Measurements from ENCODE around the gene CXCL17. TPM values are rescaled to one million over a fixed set of nuclear protein-coding genes. Genes with fewer than 3 reads are reported as not detected.

The CXCL17 gene
- polyA plus RNA-seq, 1 experiment, result not detected

DNA sequence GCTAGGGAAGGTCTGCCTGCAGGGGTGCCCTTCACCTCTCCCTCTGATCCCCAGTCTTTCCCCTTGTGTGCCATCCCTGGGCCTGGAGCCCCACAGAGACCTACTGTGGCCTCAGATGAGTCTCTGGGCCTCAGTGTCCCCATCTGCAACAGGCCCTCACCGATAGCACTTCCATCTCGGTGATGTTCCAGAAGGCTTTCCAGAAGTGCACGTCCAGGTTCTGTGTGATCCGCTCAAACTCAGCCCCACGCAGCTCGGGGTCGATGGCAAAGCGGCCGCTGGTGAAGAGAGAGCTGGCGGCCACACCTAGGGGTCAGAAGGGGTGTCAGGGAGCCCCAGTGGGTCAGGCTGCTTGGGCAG lies 35.0 kb downstream of the CXCL17 start:
- H3K4me3 ChIP-seq (ENCODE audit: low read depth, low read length), result no peak overlapping the region
- CTCF ChIA-PET, result interaction anchor here (1.4 kb wide), 1 partner anchor 12 kb away, joined by 5 read pairs; no protein-coding TSS in a partner anchor
- POLR2A ChIA-PET, result no interaction called here
- H3K27ac ChIP-seq (ENCODE audit: low read depth, low read length), result no peak overlapping the region
- TF ChIP-seq, protein P1, sequence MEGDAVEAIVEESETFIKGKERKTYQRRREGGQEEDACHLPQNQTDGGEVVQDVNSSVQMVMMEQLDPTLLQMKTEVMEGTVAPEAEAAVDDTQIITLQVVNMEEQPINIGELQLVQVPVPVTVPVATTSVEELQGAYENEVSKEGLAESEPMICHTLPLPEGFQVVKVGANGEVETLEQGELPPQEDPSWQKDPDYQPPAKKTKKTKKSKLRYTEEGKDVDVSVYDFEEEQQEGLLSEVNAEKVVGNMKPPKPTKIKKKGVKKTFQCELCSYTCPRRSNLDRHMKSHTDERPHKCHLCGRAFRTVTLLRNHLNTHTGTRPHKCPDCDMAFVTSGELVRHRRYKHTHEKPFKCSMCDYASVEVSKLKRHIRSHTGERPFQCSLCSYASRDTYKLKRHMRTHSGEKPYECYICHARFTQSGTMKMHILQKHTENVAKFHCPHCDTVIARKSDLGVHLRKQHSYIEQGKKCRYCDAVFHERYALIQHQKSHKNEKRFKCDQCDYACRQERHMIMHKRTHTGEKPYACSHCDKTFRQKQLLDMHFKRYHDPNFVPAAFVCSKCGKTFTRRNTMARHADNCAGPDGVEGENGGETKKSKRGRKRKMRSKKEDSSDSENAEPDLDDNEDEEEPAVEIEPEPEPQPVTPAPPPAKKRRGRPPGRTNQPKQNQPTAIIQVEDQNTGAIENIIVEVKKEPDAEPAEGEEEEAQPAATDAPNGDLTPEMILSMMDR (IDR thresholded peaks at IDR 0.05; ENCODE audit: low read depth, low read length), result no peak
- H3K27me3 ChIP-seq (ENCODE audit: control insufficient read depth, insufficient read depth, low read length), result no peaks in the 10 kb centered on the region
- no peaks in the 10 kb centered on the region for H3K9me3 ChIP-seq (ENCODE audit: control insufficient read depth, insufficient read depth, low read length)
- no peak for DNase-seq (ENCODE audit: low read depth, low spot score)

GRCh38 chr19:42407085-42407815 lies 35.5 kb downstream of the CXCL17 start:
- CTCF ChIA-PET, result interaction anchor here (1.0 to 1.4 kb wide), 2 partner anchors 13 to 31 kb away, joined by 3 to 5 read pairs; no protein-coding TSS in a partner anchor
- TF ChIP-seq, protein P1 (IDR thresholded peaks at IDR 0.05; ENCODE audit: low read depth, low read length), result no peak
- no peak overlapping the region for H3K4me3 ChIP-seq (ENCODE audit: low read depth, low read length)
- no peaks in the 10 kb centered on the region for H3K27me3 ChIP-seq (ENCODE audit: control insufficient read depth, insufficient read depth, low read length)
- H3K9me3 ChIP-seq (ENCODE audit: control insufficient read depth, insufficient read depth, low read length), result no peaks in the 10 kb centered on the region
- no peak for DNase-seq (ENCODE audit: low read depth, low spot score)
- POLR2A ChIA-PET, result no interaction called here
- no peak overlapping the region for H3K27ac ChIP-seq (ENCODE audit: low read depth, low read length)

DNA sequence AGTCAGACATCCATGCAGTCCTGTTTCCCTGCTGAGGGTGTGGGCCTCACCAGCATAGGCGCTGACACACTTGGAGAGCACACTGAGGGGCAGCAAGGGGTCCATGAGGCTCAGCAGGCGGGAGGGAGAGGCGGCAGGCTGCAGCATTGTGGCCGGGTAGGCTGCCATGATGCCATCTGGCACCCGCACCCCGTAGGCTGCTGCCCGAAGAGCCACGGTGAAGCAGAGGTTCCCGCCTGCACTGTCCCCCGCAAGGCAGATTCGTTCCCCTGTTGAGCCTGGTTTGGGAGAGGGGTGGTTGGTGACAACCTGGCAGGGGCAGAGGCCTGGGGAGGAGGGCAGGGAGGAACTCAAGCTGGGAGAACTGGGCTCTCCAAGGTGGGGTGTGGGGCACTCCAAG lies 36.6 kb downstream of the CXCL17 start:
- Histone ChIP-seq H3K27me3 (ENCODE audit: control insufficient read depth, insufficient read depth, low read length) (no peaks in the 10 kb centered on the region), H3K27ac (ENCODE audit: low read depth, low read length) (no peak overlapping the region), H3K9me3 (ENCODE audit: control insufficient read depth, insufficient read depth, low read length) (no peaks in the 10 kb centered on the region), H3K4me3 (ENCODE audit: low read depth, low read length) (no peak overlapping the region)
- ChIA-PET CTCF (no interaction called here), POLR2A (no interaction called here)
- TF ChIP-seq, protein P1 (IDR thresholded peaks at IDR 0.05; ENCODE audit: low read depth, low read length), result no peak
- DNase-seq (ENCODE audit: low read depth, low spot score), result no peak

DNA sequence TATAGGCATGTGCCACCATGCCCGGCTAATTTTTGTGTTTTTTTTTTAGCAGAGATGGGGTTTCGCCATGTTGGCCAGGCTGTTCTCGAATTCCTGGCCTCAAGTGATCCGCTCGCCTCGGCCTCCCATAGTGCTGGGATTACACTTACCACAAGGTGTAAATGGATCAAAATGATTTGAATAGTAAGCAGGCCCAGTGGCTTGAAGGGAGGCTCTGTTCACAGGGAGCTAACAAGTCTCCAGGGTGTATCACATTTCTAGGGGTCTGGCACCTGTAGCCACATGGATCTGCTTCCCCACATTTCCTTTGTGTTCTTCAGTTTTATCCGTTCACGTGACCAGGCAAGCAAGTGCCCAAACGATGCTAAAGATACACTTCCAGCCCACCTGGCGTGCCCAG lies 39.2 kb downstream of the CXCL17 start:
- Histone ChIP-seq H3K27me3 (ENCODE audit: control insufficient read depth, insufficient read depth, low read length) (no peaks in the 10 kb centered on the region), H3K27ac (ENCODE audit: low read depth, low read length) (no peak overlapping the region), H3K9me3 (ENCODE audit: control insufficient read depth, insufficient read depth, low read length) (no peaks in the 10 kb centered on the region), H3K4me3 (ENCODE audit: low read depth, low read length) (no peak overlapping the region)
- CTCF ChIA-PET, result interaction anchor here (1.1 kb wide), 1 partner anchor 295 kb away, joined by 3 read pairs; no protein-coding TSS in a partner anchor
- DNase-seq (ENCODE audit: low read depth, low spot score), result no peak
- POLR2A ChIA-PET, result no interaction called here
- TF ChIP-seq, protein P1 (IDR thresholded peaks at IDR 0.05; ENCODE audit: low read depth, low read length), result no peak

DNA sequence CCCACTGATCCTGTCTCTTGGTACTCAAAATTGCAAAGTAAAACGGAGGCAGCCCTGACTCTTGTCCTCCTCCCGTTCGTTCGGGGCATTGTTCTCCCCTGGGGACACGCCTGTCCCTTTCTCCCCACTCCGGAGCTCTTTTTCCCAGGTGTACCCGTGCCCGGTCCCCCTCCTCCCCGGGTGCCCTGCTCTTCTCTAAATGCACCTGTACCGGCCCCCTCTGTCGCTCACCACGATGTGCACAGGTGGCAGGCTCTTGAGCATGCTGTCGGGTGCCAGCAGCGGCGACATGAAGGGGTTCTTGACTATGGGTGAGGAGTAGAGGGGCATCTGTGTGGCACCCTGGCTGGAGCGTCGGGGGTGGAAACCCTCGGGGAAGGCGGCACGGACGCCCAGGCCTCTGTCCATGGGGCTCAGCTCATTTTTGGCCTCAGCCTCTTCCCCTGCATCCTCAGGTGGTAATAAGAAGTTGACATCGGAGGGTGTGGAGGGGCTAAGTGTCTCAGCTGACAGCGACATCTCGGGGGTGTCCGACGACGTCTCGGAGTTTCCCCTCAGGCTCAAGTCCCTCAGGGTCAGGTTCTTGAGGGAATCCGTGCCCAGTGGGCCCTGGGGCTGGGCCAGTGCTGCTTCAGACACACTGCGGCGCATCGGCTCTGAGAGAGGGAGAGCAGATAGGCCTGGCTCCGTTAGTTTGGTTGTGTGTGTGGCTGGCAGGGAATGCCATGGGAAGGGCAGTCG lies 40.2 kb downstream of the CXCL17 start:
- peak overlapping the region; percentile 11 for H3K27ac ChIP-seq (ENCODE audit: low read depth, low read length)
- DNase-seq (ENCODE audit: low read depth, low spot score), result no peak
- peak overlapping the region; percentile 66; the same call in 1 of the 2 replicates for H3K4me3 ChIP-seq (ENCODE audit: low read depth, low read length)
- H3K9me3 ChIP-seq (ENCODE audit: control insufficient read depth, insufficient read depth, low read length), result no peaks in the 10 kb centered on the region
- TF ChIP-seq, protein P1 (IDR thresholded peaks at IDR 0.05; ENCODE audit: low read depth, low read length), result no peak
- ChIA-PET CTCF (interaction anchor here (1.0 to 1.2 kb wide), 2 partner anchors 38 to 39 kb away, joined by 3 read pairs; no protein-coding TSS in a partner anchor), POLR2A (no interaction called here)
- H3K27me3 ChIP-seq (ENCODE audit: control insufficient read depth, insufficient read depth, low read length), result no peaks in the 10 kb centered on the region

Measured in AG04450 (cell line).